Measurements from ENCODE around the gene TCP11L2. TPM values are rescaled to one million over a fixed set of nuclear protein-coding genes. Genes with fewer than 3 reads are reported as not detected.

Gene TCP11L2
- total and polyA plus RNA-seq, 2 of the 8 experiments (the other 6 are each of a cell fraction or from before 2014, with no cell fraction given) = 2.1 to 7.1 TPM

GRCh38 chr12:106341086-106341877, 38.7 kb downstream of the TCP11L2 start:
- Histone ChIP-seq H2BK5ac (ENCODE audit: low read depth, low read length) (no peak overlapping the region), H3K4me2 (ENCODE audit: insufficient read depth in 1 of 2, low read depth in 2 of 2, low read length in 2 of 2) (no peak overlapping the region), H2AK5ac (ENCODE audit: low read depth, low read length) (no peak overlapping the region), H3K23ac (ENCODE audit: insufficient read length) (no peak overlapping the region), H3K9ac (replicated peaks in 1 of 4; ENCODE audit: extremely low read depth in 1 of 4, low read depth in 3 of 4, low read length in 3 of 4) (no peak overlapping the region), H3K4me1 (replicated peaks in 1 of 4; ENCODE audit: control insufficient read depth in 3 of 4, insufficient read depth in 4 of 4, low read length in 3 of 4) (no peaks in the 10 kb centered on the region), H2BK12ac (ENCODE audit: low read depth, low read length) (no peak overlapping the region), H2BK15ac (ENCODE audit: low read length) (no peak overlapping the region), H3K27me3 (replicated peaks in 1 of 4; ENCODE audit: control insufficient read depth in 3 of 4, extremely low read depth in 1 of 4, insufficient read depth in 3 of 4, low read length in 3 of 4) (no peaks in the 10 kb centered on the region), H4K5ac (ENCODE audit: insufficient read length, low read depth, low read length) (no peak overlapping the region), H3K18ac (ENCODE audit: extremely low read depth, low read length) (no peak overlapping the region), H3K27ac (ENCODE audit: low read depth, low read length) (no peak overlapping the region), H3K36me3 (ENCODE audit: control insufficient read depth in 2 of 4, insufficient read depth in 4 of 4, low read length in 3 of 4) (no peaks in the 10 kb centered on the region), H3K79me2 (ENCODE audit: control insufficient read depth in 1 of 2, insufficient read depth in 2 of 2, low read length in 2 of 2) (no peaks in the 10 kb centered on the region), H3K4ac (replicated peaks; ENCODE audit: insufficient read length, low read depth, low read length) (no peak overlapping the region), H3K4me3 (ENCODE audit: extremely low read depth in 1 of 4, insufficient read depth in 2 of 4, low read depth in 3 of 4, low read length in 4 of 4) (no peak overlapping the region), H3K79me1 (ENCODE audit: low read depth, low read length) (no peaks in the 10 kb centered on the region), H3K23me2 (ENCODE audit: low read depth, low read length) (no peaks in the 10 kb centered on the region), H3K56ac (replicated peaks; ENCODE audit: insufficient read length, low read depth, low read length) (no peak overlapping the region), H3K14ac (ENCODE audit: insufficient read length) (no peak overlapping the region), H2AFZ (ENCODE audit: low read length) (no peak overlapping the region), H4K8ac (ENCODE audit: extremely low read depth, insufficient read depth, low read length) (no peak overlapping the region; the same call in 1 of the 2 replicates), H2BK20ac (ENCODE audit: low read length) (no peak overlapping the region), H3K9me3 (ENCODE audit: insufficient read depth in 2 of 2, low read depth in 1 of 2, low read length in 1 of 2) (no peaks in the 10 kb centered on the region), H2BK120ac (replicated peaks; ENCODE audit: low read depth, low read length) (no peak overlapping the region), H4K20me1 (replicated peaks in 1 of 2; ENCODE audit: control insufficient read depth in 1 of 2, insufficient read depth in 2 of 2, low read length in 2 of 2) (no peaks in the 10 kb centered on the region), H4K91ac (replicated peaks; ENCODE audit: insufficient read length, low read length) (no peak overlapping the region)
- DNase-seq (ENCODE audit: low read depth in 1 of 2, low spot score in 2 of 2) (no peak), FAIRE-seq (no peak)
- TF ChIP-seq JUN (IDR thresholded peaks at IDR 0.05; ENCODE audit: low read depth, low read length) = no peak
- POLR2A ChIA-PET (ENCODE audit: partially characterized antibody) = no interaction called here
- WGBS, 2 experiments (ENCODE audit: extremely low coverage in 1 of 2, insufficient coverage in 1 of 2, insufficient read length in 1 of 2, insufficient replicate concordance in 2 of 2, low coverage in 1 of 2, low lambda C conversion rate in 2 of 2, missing lambda C conversion rate in 1 of 2) = 82% methylated on average over 2 of the region's 2 CpGs; no CpG with 5 or more reads in 1 of the 2 experiments
- CTCF ChIA-PET (ENCODE audit: partially characterized antibody) = interaction anchor here (1.1 to 2.5 kb wide), 5 partner anchors 9 to 636 kb away, joined by 3 to 5 read pairs (median 4); no protein-coding TSS in a partner anchor
